ENCODE results near the gene SCUBE1.

SCUBE1 gene

GRCh38 chr22:43179146-43179910, 163.8 kb downstream of the SCUBE1 start:
- no peak for TF ChIP-seq MAX (IDR thresholded peaks at IDR 0.05; ENCODE audit: low read depth, low read length)
- no peak for TF ChIP-seq POLR2A (IDR thresholded peaks at IDR 0.05; ENCODE audit: extremely low read depth, insufficient read length)
- TF ChIP-seq CTCF (IDR thresholded peaks at IDR 0.05; ENCODE audit: low read depth, low read length), result no peak
- no peak for TF ChIP-seq MYC (IDR thresholded peaks at IDR 0.05; ENCODE audit: low read depth, low read length)
- H3K4me3 ChIP-seq (ENCODE audit: low read depth, low read length), result no peak overlapping the region
- DNase-seq (ENCODE audit: low read depth), result no peak

GRCh38 chr22:43177479-43177878, 165.7 kb downstream of the SCUBE1 start:
- no peak for TF ChIP-seq POLR2A (IDR thresholded peaks at IDR 0.05; ENCODE audit: extremely low read depth, insufficient read length)
- TF ChIP-seq MAX (IDR thresholded peaks at IDR 0.05; ENCODE audit: low read depth, low read length), result no peak
- no peak for TF ChIP-seq CTCF (IDR thresholded peaks at IDR 0.05; ENCODE audit: low read depth, low read length)
- no peak for TF ChIP-seq MYC (IDR thresholded peaks at IDR 0.05; ENCODE audit: low read depth, low read length)
- no peak overlapping the region for H3K4me3 ChIP-seq (ENCODE audit: low read depth, low read length)
- no peak for DNase-seq (ENCODE audit: low read depth)

- TF ChIP-seq POLR2A (IDR thresholded peaks at IDR 0.05; ENCODE audit: extremely low read depth, insufficient read length), result no peak
- no peak for TF ChIP-seq MYC (IDR thresholded peaks at IDR 0.05; ENCODE audit: low read depth, low read length)
- TF ChIP-seq MAX (IDR thresholded peaks at IDR 0.05; ENCODE audit: low read depth, low read length), result no peak
- TF ChIP-seq CTCF (IDR thresholded peaks at IDR 0.05; ENCODE audit: low read depth, low read length), result no peak
- no peak overlapping the region for H3K4me3 ChIP-seq (ENCODE audit: low read depth, low read length)
- DNase-seq (ENCODE audit: low read depth), result no peak
Measured at GRCh38 chr22:43176090-43176489, 167.1 kb downstream of the SCUBE1 start.

- no peak for DNase-seq (ENCODE audit: low read depth)
- TF ChIP-seq MAX (IDR thresholded peaks at IDR 0.05; ENCODE audit: low read depth, low read length), result no peak
- TF ChIP-seq CTCF (IDR thresholded peaks at IDR 0.05; ENCODE audit: low read depth, low read length), result no peak
- TF ChIP-seq MYC (IDR thresholded peaks at IDR 0.05; ENCODE audit: low read depth, low read length), result no peak
- no peak for TF ChIP-seq POLR2A (IDR thresholded peaks at IDR 0.05; ENCODE audit: extremely low read depth, insufficient read length)
- H3K4me3 ChIP-seq (ENCODE audit: low read depth, low read length), result no peak overlapping the region
Measured at GRCh38 chr22:43174941-43175531, 168.1 kb downstream of the SCUBE1 start.

GRCh38 chr22:43173976-43174720, 169.0 kb downstream of the SCUBE1 start:
- no peak overlapping the region for H3K4me3 ChIP-seq (ENCODE audit: low read depth, low read length)
- TF ChIP-seq MYC (IDR thresholded peaks at IDR 0.05; ENCODE audit: low read depth, low read length), result no peak
- TF ChIP-seq MAX (IDR thresholded peaks at IDR 0.05; ENCODE audit: low read depth, low read length), result no peak
- TF ChIP-seq POLR2A (IDR thresholded peaks at IDR 0.05; ENCODE audit: extremely low read depth, insufficient read length), result no peak
- no peak for TF ChIP-seq CTCF (IDR thresholded peaks at IDR 0.05; ENCODE audit: low read depth, low read length)
- no peak for DNase-seq (ENCODE audit: low read depth)
